NOMO-1 (cell line): ENCODE measurements around the gene DDRGK1.
"Not testable (repeated sequence)": the region's sequence is repeated elsewhere in the genome, so short reads cannot be mapped to it uniquely, and the experiment has no call there.

ENCODE experiments used
- DNase-seq, 2 experiments: peaks; one replicate each; lab custom pipeline; 2025; ENCODE audit not compliant: unreplicated experiment in 2 of 2; lab: John Stamatoyannopoulos, UW

DDRGK1 gene

DNA sequence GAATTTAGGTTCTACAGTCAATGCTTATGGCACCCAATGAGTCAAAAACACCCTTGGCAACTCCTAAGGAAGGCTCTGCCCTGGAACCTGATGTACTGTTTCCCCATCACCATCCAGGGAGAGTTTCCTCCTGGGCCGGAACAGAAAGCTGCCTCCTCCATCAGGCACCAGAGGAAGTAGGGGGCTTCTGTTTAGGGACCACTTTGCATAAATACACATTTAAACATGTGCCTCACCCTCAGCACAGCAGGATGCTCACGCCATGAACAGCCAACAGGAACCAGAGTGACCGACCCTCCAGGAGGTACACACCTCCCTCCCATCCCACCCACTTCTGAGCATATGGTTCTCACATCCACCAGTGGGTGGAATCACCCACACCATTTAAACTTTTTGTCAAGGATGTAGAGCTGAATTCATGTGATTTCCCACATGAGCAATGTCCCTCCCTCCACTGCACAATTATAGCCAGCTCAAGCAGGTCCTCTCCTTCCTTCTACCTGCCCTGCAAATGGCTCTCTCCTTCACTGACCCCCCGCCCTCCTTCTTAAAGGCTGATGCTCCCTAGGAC, 14.8 kb downstream of the DDRGK1 start:
- no peak for DNase-seq

DNA sequence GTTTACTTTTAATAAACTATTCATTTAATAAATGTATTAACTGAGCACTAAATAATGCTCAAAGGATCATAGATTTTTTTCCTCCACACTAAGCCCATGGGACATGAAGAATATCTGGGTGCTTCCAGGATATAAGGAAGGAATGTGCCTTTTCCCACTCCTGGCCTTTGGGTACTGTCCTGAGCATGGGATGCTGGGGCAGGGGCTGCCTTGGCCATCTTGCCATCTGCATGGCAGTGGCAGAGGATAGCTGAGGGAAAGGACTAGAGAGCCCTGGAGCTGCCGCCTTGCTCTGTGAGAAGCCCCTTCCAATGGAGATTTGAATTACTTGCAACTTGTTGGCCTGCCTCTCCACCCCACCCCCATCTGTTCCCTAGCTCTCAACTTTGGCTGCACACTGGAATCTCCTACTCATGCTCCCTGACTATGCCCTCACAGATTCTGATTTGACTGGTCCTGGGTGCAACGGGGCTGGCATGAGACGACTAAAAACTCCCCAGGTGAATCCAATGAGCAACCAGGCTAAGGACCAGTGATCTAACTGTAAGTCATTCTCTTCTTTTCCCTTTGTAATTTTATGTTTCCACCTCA, 15.6 kb downstream of the DDRGK1 start:
- DNase-seq = no peak

DNA sequence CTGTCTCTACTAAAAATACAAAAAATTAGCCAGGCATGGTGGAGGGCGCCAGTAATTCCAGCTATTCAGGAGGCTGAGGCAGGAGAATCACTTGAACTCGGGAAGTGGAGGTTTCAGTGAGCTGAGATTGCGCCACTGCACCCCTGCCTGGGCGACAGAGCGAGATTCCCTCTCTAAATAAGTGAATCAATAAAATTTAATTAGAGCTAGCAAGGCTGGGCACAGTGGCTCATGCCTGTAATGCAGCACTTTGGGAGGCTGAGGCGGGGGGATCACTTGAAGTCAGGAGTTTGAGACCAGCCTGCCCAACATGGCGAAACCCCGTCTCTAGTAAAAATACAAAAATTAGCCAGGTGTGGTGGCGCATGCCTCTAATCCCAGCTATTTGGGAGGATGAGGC, 16.6 kb downstream of the DDRGK1 start:
- DNase-seq = not testable (repeated sequence)

DNA sequence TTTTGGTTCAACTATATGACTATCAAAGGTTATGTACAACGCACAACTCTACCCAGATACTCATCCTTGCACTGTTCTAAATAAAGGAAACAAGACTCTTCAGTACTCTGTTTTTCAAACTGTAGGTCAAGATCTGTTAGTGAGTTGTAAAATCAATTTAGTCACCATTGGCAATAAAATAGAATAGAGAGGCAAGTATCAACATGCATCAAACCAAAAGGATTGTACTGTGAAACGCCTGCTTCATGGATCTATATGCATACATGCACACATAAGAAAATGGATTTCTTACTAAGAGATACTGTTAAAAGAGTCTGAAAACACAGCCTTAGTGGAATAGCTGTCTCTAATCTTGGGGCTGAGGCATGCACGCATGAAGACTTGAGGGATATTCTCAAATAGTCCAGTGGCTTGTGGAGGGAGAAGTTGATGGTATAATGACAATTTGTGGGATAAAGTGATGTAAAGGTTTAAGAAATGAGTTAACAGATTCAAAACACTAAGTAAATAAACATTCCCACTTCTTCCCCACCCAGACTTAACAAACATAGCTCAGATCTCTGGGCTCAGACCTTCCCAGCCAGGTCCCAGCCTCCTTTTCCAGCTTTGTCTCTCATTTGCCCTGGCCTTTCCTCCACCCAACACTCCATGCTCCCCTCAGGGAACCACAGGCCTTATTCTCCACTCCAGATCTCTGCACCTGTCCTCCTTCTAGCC, 20.4 kb downstream of the DDRGK1 start:
- DNase-seq = no peak

DNA sequence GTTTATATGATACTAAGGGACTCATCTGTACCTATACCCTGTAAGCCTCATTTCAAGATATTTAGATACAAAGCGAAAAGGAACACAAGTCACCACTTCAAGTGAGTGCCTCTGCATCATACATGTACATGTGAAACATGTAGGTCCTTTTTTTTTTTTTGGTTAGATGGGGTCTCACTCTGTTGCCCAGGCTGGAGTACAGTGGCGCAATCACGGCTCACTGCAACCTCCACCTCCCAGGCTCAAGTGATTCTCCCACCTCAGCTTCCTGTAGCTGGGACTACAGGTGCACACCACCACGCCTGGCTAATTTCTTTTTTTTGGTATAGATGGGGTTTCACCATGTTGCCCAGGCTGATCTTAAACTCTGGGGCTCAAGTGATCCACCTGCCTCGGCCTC, 22.1 kb downstream of the DDRGK1 start:
- not testable (repeated sequence) for DNase-seq

DNA sequence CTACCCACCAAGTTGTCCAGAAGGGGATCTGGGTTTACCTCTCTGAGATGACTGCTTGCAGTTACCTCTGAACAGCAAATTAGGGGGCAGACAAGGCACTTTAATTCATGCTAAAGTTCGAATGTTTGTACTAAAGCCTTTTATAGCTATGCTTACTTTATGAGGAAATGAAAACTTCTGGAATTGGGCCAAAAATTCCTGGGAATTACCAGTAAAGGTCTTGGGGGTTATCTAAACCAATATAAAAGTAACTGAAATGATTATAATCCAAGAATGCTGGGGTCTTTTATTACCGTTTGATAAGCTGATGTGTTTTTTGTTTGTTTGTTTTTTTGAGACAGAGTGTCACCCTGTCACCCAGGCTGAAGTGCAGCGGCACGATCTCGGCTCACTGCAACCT, 23.2 kb downstream of the DDRGK1 start:
- DNase-seq = no peak

DNA sequence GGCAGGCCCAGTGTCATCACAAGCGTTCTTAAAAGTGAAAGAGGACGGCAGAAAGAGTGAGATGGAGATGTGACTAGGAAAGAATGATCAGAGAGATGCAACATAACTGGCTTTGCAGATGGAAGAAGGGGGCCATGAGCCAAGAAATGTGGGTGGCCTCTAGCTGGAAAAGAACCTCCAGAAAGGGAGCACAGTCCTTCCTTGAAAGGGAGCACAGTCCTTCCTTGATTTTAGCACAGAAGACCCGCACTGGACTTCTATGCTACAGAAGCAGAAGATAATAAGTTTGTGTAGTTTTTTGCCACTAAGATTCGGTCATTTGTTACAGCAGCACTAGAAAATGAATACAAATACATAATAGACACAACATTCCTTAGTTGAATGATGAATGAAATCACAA, 24.2 kb downstream of the DDRGK1 start:
- no peak for DNase-seq

DNA sequence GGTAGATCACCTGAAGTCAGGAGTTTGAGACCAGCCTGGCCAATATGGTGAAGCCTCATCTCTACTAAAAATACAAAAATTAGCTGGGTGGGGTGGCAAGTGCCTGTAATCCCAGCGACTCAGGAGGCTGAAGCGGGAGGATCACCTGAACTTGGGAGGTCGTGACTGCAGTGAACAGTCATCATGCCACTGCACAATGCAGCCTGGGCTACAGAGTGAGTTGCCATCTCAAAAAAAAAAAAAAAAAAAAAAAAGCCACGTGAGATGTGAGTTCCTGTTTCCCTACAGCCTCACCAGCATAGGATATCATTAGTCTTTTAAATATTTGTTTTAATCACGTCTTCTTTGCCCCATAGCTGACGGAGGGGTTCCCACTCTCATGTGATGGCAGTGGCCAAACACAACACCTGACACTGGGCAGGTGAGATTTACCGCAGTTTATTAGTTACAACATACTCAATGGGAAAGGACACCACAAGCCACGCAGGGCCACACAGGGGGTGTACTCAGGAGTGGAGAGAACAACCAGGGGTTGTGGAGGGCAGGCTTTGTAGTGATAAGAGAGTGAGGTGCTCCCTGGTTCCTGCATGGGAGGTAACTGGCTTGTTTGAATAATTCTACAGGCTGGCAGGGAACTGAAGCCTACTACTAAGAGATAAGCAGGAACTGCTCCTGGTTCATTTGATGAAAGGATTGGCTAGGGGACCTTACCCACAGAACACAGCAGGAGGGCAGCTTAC, 26.6 kb downstream of the DDRGK1 start:
- no peak for DNase-seq

DNA sequence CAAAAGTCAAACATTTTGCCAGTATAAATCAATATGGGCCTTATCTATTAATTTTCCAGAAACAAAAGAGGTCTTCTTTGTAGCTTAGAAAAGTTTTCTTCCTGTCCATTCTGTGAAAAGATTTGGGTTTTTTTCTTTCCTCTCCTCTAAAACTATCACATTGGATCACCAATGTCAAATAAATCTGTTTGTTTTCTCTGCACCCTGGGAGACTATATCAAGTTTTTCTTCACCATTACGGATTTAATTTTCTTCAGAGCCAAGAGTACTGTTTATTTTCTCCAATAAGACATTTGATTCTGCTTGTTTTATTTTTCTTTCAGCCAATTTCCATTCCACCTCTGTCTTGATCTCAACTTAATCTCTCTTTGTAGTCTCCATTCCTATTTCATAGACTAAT, 29.2 kb downstream of the DDRGK1 start:
- DNase-seq = no peak

DNA sequence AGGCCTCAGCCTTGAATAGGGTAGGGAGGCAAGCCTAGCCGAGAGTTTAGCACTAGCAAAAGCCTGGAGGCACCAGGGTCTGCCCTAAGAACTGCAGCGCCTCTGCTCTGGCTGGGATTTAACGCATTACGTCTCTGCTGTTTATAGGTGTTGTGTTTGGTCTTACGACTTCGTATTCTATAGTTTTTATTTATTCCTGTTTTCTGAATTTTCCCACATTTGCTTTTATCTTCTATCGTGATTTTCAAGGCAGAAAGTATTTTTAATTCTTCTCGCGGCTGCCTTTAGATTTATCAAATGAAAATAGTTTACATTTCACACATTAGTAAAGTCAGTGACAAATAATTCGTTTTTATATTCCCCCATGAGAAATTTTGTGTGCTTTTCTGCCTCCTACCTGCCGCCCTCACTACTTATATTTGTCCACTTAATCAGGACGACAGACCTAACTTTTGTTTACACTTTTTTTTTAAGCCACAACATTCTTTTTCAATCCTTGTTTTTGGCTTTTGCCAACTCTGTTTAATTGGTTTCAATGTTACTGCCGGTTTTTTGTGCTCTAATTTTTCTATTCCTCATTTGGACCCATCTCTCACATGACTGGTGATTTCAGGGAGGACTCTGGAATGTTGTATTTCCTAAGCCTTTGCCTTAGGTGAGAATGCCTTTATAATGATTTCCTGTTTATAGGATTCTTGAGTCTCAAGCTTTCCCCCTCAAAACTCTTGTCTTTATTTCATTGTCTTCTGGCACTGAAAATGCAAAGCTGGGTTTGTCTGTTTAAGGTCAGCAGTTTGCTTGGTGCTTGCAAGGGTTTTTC, 29.8 kb downstream of the DDRGK1 start:
- DNase-seq = no peak

DNA sequence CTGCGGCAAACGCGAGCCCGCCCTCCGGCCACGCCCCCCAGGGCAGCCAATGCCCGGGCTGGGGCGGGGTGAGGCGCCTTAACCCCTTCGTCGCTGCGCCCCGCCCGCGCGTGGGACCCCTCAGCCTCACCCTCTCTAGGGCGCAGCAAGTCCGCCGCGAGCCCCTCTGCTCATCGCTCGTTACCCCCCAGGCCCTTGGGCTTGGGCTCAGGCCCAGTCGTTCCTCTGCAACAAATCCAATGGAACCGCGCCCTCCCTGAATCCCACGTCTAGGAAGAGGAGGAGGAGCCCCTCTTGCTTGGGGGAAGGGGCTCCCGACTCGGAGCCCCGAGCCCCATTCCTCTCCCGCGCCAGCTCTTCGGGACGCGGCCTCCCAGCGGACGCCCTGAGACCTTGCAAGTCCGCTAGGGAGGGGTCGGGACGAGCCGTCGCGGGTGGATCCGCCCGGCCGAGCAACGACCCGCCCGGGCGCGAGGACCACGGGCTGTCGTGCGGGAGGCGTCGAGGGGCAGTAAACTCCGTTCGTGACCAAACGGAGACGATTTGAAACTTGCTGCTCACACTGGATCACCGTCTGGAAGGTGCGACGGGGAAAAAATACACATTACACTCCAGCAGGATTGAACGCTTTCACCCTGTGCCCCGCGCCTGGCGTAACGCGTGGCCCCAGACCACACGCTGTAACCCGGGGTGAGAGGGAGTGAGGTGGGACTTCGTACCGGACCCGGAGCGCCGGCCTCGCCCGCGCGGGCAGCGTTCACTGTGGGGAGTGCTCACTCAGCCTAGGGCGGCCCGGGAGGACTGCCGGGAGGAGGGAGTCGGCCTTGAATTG, 30.7 kb downstream of the DDRGK1 start:
- DNase-seq = peak; percentile 59 to 87

DNA sequence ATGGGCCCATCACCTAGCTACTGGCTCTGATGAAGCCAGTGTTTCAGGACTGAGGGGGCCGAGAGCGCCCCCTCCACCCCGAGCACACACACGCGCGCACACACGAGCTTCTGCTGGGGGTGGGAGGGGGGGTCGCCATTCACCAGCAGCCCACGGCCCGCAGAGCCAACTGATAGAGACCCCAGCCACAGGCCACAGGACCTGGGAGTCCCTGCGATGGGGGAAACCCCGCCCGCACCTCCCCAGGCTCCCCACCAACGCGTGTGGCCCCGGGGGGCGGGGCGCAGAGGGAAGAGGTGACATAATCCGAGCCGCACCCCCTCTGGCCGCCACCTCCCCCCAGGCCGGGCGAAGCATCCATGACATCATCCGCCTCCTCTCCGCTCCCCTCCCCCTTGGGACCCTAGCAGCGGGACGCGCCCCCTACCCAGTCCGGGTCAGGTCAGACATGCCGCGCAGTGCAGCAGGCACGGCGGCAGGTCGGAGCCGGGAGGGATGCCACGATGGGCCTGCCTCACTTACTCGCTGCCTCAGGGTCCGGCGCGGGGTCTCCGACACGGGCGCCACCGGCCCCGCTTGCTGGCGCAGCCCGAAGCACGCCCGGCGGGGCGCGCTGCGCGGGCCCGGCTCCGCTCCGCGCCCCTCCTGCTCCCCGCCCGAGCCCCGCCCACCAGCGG, 31.4 kb downstream of the DDRGK1 start, which contains the start of gene LZTS3:
Gene LZTS3, minus strand, starts transcription at position 617 of the 677 bp plus-strand sequence. CDS start 6,386 bp downstream, outside the sequence.
- peak; percentile 23 to 48 for DNase-seq

DNA sequence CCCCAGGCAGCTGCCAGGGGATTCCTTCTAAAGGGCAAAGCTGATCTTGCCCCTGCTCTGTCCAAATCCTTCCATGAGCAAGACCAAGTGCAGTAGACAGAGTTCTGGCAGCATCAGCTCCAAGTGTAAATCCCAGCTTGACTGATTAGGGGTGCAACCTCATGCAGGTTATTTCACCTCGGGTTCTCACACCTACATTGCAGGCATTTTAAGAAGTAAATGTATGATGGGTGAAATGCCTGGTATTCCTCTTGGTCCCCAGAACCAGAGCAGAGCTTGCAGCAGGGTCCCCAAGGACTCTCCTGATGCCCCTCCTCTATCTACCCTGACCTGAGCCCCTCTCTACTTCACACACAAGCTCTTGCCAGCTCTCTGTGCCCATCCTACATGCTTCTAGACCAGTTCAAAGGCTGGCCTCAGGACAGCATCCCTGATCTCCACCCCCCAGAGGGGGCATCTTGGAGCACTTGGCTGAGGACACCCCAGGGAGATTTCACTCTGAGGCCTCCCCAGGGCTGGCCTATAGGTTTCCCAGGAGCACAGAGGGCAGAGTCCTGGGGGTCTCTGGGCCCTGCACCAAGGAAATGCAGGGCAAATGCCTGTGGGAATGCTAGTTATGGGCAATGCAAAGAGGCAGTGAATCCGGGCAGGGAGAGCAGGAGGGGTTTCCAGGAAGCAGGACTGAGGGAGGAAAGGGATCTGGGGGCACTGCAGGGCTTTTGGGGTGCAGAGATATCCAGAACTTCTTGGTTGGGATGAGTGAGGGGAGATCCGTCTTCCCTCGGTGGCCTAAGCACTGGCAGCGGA, 32.2 kb downstream of the DDRGK1 start:
- DNase-seq = no peak

DNA sequence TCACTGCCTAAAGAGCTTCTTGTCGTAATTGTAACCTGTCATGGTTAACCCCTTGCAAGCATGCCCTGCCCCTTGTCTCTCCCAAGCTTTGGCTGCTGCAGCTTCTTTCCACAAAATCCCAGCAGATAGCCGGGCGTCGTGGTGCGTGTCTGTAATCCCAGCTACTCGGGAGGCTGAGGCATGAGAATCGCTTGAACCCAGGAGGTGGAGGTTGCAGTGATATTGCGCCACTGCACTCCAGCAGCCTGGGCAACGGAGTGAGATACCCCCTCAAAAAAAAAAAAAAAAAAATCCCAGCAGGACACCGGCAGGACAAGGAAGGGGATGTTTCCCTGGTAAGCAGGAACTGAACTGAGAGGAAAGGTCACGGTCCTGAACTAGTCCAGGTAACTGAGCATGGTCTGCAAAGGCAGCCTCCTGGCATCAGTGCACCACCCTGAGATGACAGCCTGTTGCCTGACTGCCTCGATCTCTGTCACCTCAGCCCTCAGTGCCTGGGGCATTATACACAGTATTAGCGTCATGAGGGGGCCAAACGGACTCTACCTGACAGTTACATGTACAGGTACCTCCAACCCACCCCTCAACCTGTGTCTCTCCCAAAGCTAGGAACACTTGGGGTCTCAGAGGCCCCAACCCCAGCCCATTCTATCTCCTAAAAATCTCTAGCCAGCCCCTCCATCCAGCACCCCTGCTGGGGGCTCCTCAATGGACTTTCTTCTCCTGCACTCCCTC, 32.9 kb downstream of the DDRGK1 start:
- DNase-seq = no peak

DNA sequence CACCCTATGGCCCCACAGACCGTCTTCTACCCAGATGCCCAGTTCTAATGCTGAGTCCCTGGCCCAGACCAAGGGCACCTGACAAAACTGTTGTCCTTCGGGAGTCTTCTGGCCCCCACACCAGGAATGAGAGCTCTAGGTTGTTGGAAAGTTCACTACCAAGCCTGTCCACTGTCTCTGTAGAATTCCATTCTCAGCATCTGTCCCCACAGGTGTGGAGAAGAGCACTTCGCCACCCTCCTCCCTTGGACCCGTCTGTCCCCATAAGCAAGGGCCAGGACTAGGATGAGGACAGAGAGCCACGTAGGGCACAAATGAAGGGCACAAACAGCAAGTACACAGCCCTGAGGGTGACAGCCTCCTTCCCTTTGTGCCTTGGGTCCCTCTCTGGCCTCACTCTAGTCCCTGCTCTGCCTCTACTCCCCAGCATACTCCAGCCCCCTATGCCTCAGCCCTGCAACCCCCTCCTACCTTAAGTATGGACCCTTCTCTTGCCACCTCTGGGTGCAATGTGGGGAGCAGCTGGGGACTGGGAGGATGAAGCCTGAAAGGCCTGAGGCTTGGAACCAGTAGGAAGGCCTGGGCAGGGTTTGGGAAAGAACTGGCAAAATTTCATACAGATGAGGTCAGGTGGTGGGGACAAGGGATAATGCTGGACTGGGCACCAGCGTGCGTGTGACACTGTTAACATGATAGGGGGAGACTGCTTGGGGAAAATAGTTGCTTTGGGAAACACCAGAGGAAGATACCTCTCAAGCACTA, 35.5 kb downstream of the DDRGK1 start:
- no peak for DNase-seq

DNA sequence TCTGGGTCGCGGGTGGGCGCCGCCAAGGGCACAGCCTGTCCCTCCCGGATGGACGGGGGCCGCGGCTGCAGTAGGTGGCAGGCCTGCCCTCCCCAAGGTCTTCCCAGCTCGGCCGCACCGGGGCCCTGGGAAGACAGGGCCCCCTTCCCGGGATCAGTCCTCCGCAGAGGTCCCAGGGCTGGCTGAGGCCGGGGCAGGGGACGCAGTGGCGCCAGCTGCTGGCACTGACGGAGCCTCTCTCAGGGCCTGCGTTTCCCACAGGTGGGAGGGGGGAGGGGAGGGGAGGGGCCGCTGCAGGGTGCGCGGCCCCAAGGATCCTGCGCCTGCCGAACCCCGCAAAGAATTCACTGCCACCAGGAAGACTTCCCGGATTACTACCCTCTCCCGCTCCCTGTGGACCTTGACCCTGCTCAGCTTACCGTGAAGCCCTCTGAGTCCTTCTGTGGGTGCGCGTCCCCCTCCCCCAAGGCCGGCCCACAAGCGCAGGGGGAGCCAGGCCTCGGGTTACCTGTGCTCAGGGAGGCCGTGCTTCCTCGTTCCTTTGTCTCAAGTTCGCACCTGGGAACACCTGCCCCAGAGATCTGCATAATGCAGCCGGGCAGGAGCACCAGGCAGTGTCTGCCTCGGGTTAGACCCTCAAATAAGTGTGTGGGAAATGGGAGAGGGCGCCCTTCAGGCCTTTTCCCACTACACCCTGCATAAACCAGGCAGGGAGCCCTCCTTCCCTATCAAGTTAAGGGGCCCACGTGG, 36.2 kb downstream of the DDRGK1 start:
- DNase-seq = no peak
